A172 (cell line): Measurements from ENCODE around the gene PRKCD. TPM values are rescaled to one million over a fixed set of nuclear protein-coding genes. Genes with fewer than 3 reads are reported as not detected.

Source experiments
- DNase-seq: peaks from one replicate; pipeline ENCODE4 v3.0.0-alpha.2; 2015; ENCODE audit warnings: low spot score
- total RNA-seq: library from RNA; depleted of rRNA; stranded (reverse); fragments of >200 nt; shearing (Covaris generic); gene quantifications from 2 replicates; pipeline ENCODE4 v1.2.3, GENCODE V29; 2014

PRKCD gene
- total RNA-seq, 1 experiment from 2014 or later: 3.4 TPM

- DNase-seq: no peak
Measured at GRCh38 chr3:53190659-53191058, 29.6 kb downstream of the PRKCD start.

GRCh38 chr3:53191836-53192480 lies 30.9 kb downstream of the PRKCD start:
- no peak for DNase-seq

- no peak for DNase-seq
Measured at GRCh38 chr3:53192608-53193007, 31.6 kb downstream of the PRKCD start.

DNA sequence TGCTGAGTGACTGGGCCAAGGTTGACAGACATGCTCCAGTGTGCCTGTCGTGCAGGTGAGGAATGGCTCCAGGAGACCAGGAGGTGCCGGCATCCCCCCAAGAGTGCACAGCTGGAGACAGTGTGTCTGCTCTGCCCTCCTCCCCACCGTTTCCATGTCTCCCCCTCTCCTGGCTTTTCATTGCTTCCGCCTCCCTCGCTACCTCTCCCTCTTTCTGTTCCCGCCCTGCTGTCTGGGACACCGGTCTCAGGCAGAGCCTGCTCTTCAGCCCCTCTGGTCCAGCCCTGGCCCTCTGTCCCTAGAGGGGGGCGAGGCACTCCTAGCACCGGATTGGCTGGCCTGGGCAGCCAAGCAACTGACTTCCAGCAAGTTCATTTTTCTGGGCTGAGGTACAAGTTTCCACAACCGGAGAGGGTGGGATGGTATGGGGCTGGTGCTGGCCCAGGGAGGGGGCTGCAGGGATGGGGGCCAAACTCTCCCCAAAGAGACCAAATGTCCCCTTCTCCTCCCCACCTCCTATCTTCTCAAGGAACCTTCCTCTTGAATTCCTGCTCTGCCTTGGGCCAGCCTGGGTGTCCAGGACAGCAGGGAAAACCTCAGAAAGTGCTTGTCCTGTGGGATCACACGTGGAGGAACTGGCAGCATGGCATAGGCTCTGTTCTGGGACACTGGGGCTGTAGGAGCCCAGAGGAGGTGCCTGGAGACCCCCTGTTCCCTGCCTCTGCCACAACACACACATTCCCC lies 32.6 kb downstream of the PRKCD start:
- no peak for DNase-seq

- peak; percentile 36 for DNase-seq
Measured at GRCh38 chr3:53194210-53195065, 33.4 kb downstream of the PRKCD start.

DNA sequence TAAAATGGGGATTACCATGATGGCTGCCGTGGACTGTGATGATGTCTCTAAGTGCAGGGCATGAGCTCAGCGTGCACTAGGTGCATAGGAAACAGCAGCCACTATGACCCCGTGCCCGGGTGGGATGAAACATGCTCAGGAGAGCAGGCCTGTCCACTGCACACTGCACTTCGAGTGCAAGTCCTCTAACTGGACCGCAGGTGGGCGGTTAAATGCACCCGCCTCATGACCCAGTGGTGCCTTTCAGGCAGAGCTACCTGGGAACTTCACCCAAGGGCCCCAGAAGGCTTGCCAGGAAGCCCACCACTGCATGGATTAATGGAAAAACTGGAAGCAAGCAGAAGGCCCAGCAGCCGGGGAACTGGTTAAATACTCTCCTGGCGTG lies 34.0 kb downstream of the PRKCD start:
- DNase-seq: no peak

DNA sequence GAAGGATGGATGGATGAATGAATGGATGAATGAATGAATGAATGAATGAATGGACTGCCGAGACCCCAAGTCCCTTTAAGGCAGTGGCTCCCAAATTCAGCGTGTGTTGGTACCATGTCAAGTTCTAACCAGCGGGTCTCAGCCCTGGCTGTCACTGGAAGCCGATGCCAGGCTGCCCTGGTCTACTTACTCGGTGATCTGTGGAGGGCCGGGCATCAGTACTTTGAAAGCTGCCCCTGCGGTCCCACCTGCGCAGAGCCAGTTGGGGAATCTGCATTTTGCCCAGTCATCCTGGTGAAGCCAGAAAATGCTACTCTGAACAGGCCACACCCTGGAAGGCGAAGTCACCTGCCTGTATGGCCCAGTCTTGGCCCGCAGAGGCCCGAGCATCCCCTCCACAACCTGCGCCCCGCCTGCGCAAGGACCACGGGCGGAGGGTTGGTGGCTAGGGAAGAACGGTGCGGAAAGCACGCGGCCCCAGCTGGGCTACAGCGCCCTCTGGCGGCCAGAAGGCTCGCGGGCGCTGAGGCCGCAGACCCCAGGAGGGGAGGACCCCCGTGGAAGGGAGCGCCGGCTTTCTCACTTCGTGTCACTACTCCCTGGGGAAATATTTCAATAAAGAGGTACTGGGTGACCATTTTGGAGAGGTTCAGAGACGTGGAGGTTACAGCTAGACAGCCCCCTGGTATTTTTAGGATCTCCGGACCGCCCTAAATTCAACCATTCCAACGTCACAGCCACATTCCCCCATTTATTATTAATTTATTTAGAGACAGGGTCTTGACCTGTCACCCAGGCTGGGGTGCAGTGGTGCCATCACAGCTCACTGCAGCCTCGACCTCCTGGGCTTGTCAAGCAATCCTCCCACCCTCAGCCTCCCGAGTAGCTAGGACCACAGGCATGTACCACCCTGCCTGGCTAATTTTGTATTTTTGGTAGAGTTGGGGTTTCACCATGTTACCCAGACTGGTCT lies 34.9 kb downstream of the PRKCD start:
- DNase-seq: no peak

DNA sequence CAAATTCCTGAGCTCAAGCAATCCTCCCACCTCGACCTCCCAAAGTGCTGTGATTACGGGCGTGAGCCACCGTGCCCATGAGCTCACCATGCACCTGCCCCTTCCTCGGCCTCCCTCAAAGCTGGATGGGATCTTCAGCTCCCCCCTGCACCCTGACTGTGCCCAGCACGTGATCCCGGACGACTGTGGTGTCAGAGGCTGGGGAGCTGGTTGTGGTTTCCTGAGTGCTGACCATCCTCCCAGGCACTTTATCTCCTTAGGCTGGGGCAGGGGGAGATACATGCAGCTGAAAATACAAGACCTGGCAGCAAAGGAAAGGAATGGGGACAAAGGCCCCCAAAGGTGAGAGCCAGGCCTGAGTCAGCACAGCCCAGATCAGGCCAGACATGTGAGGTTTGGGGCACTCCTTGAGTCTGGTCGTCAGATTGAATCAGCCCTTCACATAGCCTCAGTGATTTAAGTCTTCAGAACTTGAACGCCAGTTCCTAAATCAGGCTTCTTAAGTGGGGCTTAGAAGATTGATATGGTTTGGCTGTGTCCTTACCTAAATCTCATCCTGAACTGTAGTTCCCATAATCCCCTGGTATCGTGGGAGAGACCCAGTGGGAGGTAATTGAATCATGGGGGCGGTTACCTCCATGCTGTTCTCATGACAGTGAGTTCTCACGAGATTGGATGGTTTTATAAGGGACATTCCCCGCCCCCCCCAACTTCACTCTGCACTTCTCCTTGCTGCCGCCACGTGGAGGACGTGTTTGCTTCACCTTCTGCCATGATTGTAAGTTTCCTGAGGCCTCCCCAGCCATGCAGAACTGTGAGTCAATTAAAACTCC lies 35.8 kb downstream of the PRKCD start:
- peak; percentile 76 for DNase-seq

DNA sequence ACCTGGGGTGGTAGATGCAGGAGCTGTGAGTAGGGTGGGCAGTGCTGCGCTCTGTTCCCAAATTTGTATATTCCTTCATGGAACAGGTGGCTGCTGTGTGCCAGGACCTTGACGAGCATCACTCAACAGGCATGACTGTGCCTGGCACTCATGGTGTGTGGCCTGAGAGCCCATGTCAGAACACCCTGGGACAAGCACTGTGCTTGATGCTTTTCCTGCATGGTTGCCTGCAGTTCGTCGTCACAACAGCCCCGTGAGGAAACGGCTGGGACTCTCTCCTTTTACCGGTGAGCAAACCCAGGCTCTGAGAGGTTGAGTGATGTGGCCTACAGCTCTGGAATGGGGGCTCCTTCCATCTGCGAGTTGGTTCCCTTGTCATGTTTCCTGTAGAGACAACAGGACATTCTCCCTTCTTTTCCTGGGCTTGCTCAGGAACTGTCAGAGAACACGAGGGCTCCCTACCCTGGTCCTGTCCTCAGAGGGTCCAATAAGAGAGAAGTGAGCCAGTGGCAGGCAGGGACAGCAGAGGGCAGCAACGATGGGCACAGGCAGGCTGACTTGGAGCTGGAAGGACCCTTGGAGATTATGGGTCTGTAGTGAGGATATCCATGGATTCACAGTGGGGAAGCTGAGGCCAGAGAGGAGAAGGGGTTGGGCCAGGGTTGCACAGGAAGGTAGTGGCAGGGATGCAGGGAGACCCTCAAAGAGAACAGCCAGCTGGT lies 37.4 kb downstream of the PRKCD start:
- no peak for DNase-seq

DNA sequence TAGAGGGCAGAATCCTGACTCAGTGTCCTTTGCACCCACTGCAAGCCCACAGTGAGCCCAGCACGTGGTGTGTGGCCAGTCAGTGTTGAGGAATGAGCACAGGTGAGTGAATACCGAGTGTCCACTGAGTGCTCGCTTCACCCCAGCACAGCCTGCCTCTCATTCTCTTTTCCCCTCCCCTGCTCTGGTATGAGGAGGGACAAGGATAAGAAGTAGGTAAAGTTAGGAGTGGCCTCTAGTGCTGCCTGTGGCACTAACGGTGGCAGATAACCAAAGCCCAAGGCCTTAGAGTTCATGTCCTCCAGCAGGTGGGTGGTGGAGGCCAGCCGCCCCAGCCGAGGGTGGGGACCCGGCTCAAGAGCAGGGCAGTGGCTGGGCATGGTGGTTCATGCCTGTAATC lies 38.0 kb downstream of the PRKCD start:
- no peak for DNase-seq

DNA sequence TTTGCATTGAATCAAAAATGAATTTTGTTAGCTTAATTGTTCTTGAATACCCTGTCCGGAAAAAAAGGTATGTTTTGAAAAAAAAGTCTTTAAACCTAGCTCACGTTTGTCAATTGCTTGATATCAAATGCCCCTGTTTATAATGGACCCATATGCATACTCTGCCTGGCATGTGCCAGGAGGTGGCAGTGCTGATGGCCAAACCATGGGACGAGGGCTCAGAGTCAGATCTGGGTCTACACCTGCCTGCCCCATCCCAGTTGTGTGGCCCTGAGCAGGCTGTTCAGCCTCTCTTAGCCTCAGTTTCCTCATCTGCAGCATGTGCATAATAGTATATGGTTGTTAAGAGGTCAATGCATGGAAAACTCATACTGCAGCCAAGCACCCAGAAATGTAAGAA lies 38.8 kb downstream of the PRKCD start:
- no peak for DNase-seq

- DNase-seq: no peak
Measured at GRCh38 chr3:53200501-53201498, 39.8 kb downstream of the PRKCD start.

DNA sequence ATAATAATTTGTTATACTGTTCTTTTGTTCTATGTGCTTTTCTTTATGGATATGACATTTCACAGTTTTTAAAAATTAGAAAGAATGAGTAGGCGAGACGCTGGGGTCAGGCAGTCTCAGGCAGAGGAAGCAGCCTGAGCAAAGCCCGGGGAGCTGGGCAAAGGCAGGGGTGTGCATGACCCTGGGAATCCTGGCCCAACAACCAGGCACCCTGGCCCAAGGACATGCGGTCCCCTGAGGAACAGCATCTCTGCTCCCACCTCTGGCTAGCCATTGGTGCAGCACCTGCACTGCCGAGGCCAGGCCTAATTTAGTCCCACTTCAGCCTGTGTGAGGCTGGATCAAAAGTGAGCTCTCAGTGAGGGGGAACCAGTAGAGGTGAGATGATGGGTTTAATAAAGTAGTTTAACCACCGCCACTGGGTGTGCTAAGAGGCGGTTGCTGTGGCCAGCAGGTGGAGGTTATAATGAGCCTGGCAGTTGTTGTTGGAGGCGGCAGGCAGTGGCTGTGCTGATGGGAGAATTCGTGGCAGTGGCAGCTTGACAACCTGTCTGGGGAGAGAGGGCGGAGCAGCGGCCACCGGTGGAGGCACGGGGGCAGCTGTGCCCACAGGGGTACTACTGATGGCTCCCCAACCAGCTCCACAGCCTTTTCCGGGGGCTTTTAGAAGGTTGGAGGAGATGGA lies 41.5 kb downstream of the PRKCD start:
- no peak for DNase-seq

- DNase-seq: no peak
Measured at GRCh38 chr3:53211706-53212702, 51.0 kb downstream of the PRKCD start.

- no peak for DNase-seq
Measured at GRCh38 chr3:53213276-53213675, 52.3 kb downstream of the PRKCD start.

DNA sequence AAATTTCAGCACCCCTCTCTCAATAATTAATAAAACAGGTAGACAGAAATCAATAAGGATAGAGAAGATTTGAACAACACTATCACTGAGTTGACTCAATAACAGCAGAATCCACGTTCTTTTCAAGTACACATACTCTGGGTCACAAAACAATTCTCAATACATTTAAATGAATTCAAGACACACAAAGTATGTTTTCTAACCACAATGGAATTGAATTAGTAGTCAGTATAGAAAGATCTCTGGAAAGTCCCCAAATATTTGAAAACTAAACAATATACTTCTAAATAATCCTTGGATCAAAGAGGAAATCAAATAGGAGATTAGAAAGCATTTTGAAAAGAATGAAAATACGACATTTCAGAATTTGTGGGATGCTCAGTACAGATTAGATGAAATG lies 54.8 kb downstream of the PRKCD start:
- DNase-seq: no peak

- DNase-seq: no peak
Measured at GRCh38 chr3:53216723-53217122, 55.7 kb downstream of the PRKCD start.
